ENCODE measurements around the gene MCTP1.

Gene MCTP1

GRCh38 chr5:95069948-95070347 lies 214.9 kb downstream of the MCTP1 start:
- peak; percentile 11 for DNase-seq

GRCh38 chr5:95069021-95069420 lies 215.9 kb downstream of the MCTP1 start:
- no peak for DNase-seq

- no peak for DNase-seq
These were observed 216.5 kb downstream of the MCTP1 start for GRCh38 chr5:95068289-95068910.

GRCh38 chr5:95066048-95066447 lies 218.8 kb downstream of the MCTP1 start:
- no peak for DNase-seq

GRCh38 chr5:95063492-95063891 lies 221.4 kb downstream of the MCTP1 start:
- no peak for DNase-seq

GRCh38 chr5:95060098-95060497 lies 224.8 kb downstream of the MCTP1 start:
- DNase-seq = no peak

- no peak for DNase-seq
These were observed 225.3 kb downstream of the MCTP1 start for GRCh38 chr5:95059636-95060035.

GRCh38 chr5:95057615-95058014 lies 227.3 kb downstream of the MCTP1 start:
- DNase-seq = no peak

GRCh38 chr5:95053253-95053652 lies 231.6 kb downstream of the MCTP1 start:
- DNase-seq = no peak

GRCh38 chr5:95050708-95051107 lies 234.2 kb downstream of the MCTP1 start:
- no peak for DNase-seq

- DNase-seq = no peak
These were observed 236.3 kb downstream of the MCTP1 start for GRCh38 chr5:95048628-95049027.

- peak; percentile 5 for DNase-seq
These were observed 239.5 kb downstream of the MCTP1 start for GRCh38 chr5:95045181-95045965.

GRCh38 chr5:95044096-95044495 lies 240.8 kb downstream of the MCTP1 start:
- DNase-seq = no peak

- no peak for DNase-seq
These were observed 241.2 kb downstream of the MCTP1 start for GRCh38 chr5:95043648-95044047.

GRCh38 chr5:95043234-95043633 lies 241.7 kb downstream of the MCTP1 start:
- no peak for DNase-seq

- no peak for DNase-seq
These were observed 242.9 kb downstream of the MCTP1 start for GRCh38 chr5:95042037-95042436.

- DNase-seq = no peak
These were observed 248.8 kb downstream of the MCTP1 start for GRCh38 chr5:95035891-95036685.

- DNase-seq = no peak
These were observed 252.1 kb downstream of the MCTP1 start for GRCh38 chr5:95032801-95033200.

GRCh38 chr5:95029569-95030366 lies 255.1 kb downstream of the MCTP1 start:
- no peak for DNase-seq

- DNase-seq = no peak
These were observed 257.1 kb downstream of the MCTP1 start for GRCh38 chr5:95027775-95028174.

GRCh38 chr5:95027151-95027721 lies 257.7 kb downstream of the MCTP1 start:
- DNase-seq = no peak

- DNase-seq = no peak
These were observed 258.2 kb downstream of the MCTP1 start for GRCh38 chr5:95026718-95027117.
